Sigmoid colon (tissue), 4 donors: ENCODE data around the gene ATP6V0A1.
"Not testable (repeated sequence)": the region's sequence is repeated elsewhere in the genome, so short reads cannot be mapped to it uniquely, and the experiment has no call there.

ENCODE experiments used
- EP300 ChIP-seq, 4 donors: sonication (generic); formaldehyde crosslinking; IDR thresholded peaks; one replicate each; pipeline ENCODE4 v1.6.1; 2017; ENCODE audit warnings: antibody characterized with exemption in 4 of 4
- POLR2A ChIP-seq, 2 donors: fragments of 450-650 bp; IDR thresholded peaks; one replicate each; pipeline ENCODE4 v1.6.1; 2016; ENCODE audit warnings: antibody characterized with exemption in 2 of 2, mild to moderate bottlenecking in 2 of 2, moderate library complexity in 2 of 2
- POLR2AphosphoS5 ChIP-seq, 4 donors: sonication (generic); formaldehyde crosslinking; IDR thresholded peaks; one replicate each; pipeline ENCODE4 v1.6.1; 2017; ENCODE audit warnings: antibody characterized with exemption in 4 of 4
- TF ChIP-seq, protein P1 (sequence below), 4 experiments: fragments of 450-650 bp in 3 of 4; fragments of 200-600 bp in 1 of 4; IDR thresholded peaks; one replicate each; pipeline ENCODE4 v1.5.1; 2016 to 2019; ENCODE audit warnings: antibody characterized with exemption in 4 of 4, mild to moderate bottlenecking in 3 of 4, moderate library complexity in 2 of 4

DNA sequence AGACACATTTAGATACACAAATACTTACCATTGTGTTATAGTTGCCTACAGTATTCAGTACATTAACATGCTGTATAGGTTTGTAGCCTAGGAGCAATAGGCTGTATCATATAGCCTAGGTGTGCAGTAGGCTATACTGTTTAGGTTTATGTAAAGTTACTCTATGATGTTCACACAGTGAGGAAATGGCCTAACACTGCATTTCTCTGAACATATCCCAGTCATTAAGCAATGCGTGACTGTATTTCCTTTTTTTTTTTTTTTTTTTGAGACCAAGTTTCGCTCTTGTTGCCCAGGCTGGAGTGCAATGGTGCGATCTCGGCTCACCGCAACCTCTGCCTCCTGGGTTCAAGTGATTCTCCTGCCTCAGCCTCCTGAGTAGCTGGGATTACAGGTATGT is 40.7 kb upstream of the ATP6V0A1 start:
- TF ChIP-seq, protein P1, sequence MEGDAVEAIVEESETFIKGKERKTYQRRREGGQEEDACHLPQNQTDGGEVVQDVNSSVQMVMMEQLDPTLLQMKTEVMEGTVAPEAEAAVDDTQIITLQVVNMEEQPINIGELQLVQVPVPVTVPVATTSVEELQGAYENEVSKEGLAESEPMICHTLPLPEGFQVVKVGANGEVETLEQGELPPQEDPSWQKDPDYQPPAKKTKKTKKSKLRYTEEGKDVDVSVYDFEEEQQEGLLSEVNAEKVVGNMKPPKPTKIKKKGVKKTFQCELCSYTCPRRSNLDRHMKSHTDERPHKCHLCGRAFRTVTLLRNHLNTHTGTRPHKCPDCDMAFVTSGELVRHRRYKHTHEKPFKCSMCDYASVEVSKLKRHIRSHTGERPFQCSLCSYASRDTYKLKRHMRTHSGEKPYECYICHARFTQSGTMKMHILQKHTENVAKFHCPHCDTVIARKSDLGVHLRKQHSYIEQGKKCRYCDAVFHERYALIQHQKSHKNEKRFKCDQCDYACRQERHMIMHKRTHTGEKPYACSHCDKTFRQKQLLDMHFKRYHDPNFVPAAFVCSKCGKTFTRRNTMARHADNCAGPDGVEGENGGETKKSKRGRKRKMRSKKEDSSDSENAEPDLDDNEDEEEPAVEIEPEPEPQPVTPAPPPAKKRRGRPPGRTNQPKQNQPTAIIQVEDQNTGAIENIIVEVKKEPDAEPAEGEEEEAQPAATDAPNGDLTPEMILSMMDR (IDR thresholded peaks at IDR 0.05): not testable (repeated sequence)
- not testable (repeated sequence) for TF ChIP-seq POLR2A, POLR2AphosphoS5, EP300 (IDR thresholded peaks at IDR 0.05)
